ENCODE results near the gene NLN.
"Not testable (repeated sequence)": the region's sequence is repeated elsewhere in the genome, so short reads cannot be mapped to it uniquely, and the experiment has no call there.

The NLN gene

GRCh38 chr5:65718576-65719310 lies 3.3 kb upstream of the NLN start:
- H3K4me3 ChIP-seq = no peak overlapping the region
- no peak overlapping the region for H3K27ac ChIP-seq
- TF ChIP-seq CTCF (IDR thresholded peaks at IDR 0.05) = no peak
- DNase-seq (ENCODE audit: low spot score) = no peak

GRCh38 chr5:65721050-65721719 lies 820 bp upstream of the NLN start:
- TF ChIP-seq CTCF (IDR thresholded peaks at IDR 0.05) = no peak

GRCh38 chr5:65722575-65723403 lies 784 bp downstream of the NLN start:
- peak overlapping the region; percentile 100 for H3K4me3 ChIP-seq
- no peak for TF ChIP-seq CTCF (IDR thresholded peaks at IDR 0.05)
- no peak for DNase-seq (ENCODE audit: low spot score)
- peak overlapping the region; percentile 72 to 88 for H3K27ac ChIP-seq

More at GRCh38 chr5:65721050-65721719, 820 bp upstream of the NLN start:
- Histone ChIP-seq H3K27ac (peak overlapping the region; percentile 72 to 88), H3K4me3 (peak overlapping the region; percentile 100)
- peak; percentile 80 for DNase-seq (ENCODE audit: low spot score)

- Histone ChIP-seq H3K27ac (no peak overlapping the region), H3K4me3 (no peak overlapping the region)
- DNase-seq (ENCODE audit: low spot score) = no peak
- TF ChIP-seq CTCF (IDR thresholded peaks at IDR 0.05) = no peak
Measured at GRCh38 chr5:65727491-65728156, 5.6 kb downstream of the NLN start.

GRCh38 chr5:65728218-65728617 lies 6.2 kb downstream of the NLN start:
- no peak overlapping the region for H3K27ac ChIP-seq
- no peak for TF ChIP-seq CTCF (IDR thresholded peaks at IDR 0.05)
- no peak overlapping the region for H3K4me3 ChIP-seq
- no peak for DNase-seq (ENCODE audit: low spot score)

GRCh38 chr5:65730910-65731309 lies 8.9 kb downstream of the NLN start:
- H3K27ac ChIP-seq = no peak overlapping the region
- no peak overlapping the region for H3K4me3 ChIP-seq
- TF ChIP-seq CTCF (IDR thresholded peaks at IDR 0.05) = no peak
- no peak for DNase-seq (ENCODE audit: low spot score)

GRCh38 chr5:65732046-65732445 lies 10.0 kb downstream of the NLN start:
- DNase-seq (ENCODE audit: low spot score); H3K4me3 ChIP-seq: not testable (repeated sequence)
- H3K27ac ChIP-seq = peak overlapping the region in 1 of 2 donors; percentile 41

GRCh38 chr5:65734196-65734775 lies 12.3 kb downstream of the NLN start:
- H3K4me3 ChIP-seq; DNase-seq (ENCODE audit: low spot score): not testable (repeated sequence)

More at GRCh38 chr5:65734196-65734775, 12.3 kb downstream of the NLN start:
- H3K27ac ChIP-seq = not testable (repeated sequence)

Measured in coronary artery (tissue), 2 donors.